Thyroid gland (tissue), 4 donors: ENCODE measurements around the gene CIDEA. TPM values are rescaled to one million over a fixed set of nuclear protein-coding genes. Genes with fewer than 3 reads are reported as not detected.
A peak's percentile ranks its signal among the peaks of the same experiment; 100 is the strongest.

Experiments
- DNase-seq, 2 donors: peaks; one replicate each; pipeline ENCODE4 v3.0.0-alpha.2; 2019
- H3K27ac ChIP-seq, 3 donors: fragments of 200-600 bp; sonication (generic); 1 replicate in 2 of 3; 2 replicates in 1 of 3; pipeline ENCODE4 v1.5.1; 2016 to 2019; ENCODE audit warnings: mild to moderate bottlenecking in 1 of 3, moderate library complexity in 1 of 3
- H3K27me3 ChIP-seq: fragments of 200-600 bp; sonication (generic); one replicate; pipeline ENCODE4 v1.5.1; 2019
- H3K36me3 ChIP-seq, 2 donors: fragments of 200-600 bp; sonication (generic); one replicate each; pipeline ENCODE4 v1.5.1; 2016 to 2019
- H3K4me1 ChIP-seq, 2 donors: fragments of 200-600 bp; sonication (generic); one replicate each; pipeline ENCODE4 v1.5.1; 2017 to 2019
- H3K4me3 ChIP-seq, 3 donors: fragments of 200-600 bp; sonication (generic); replicated peaks in 1 of 3; 1 replicate in 2 of 3; 2 replicates in 1 of 3; pipeline ENCODE4 v1.5.1; 2016; ENCODE audit warnings: mild to moderate bottlenecking in 1 of 3
- H3K9me3 ChIP-seq: fragments of 200-600 bp; sonication (generic); one replicate; pipeline ENCODE4 v1.5.1; 2017
- POLR2A ChIP-seq, 2 donors: fragments of 450-650 bp; IDR thresholded peaks; one replicate each; pipeline ENCODE4 v1.6.1; 2017; ENCODE audit warnings: antibody characterized with exemption in 2 of 2, mild to moderate bottlenecking in 2 of 2, moderate library complexity in 1 of 2
- WGBS, 2 donors: methylation state at CpG; one replicate each; pipeline ENCODE4 v1.1.5; 2017; 5-methylcytosine and 5-hydroxymethylcytosine counted together
- intact Hi-C: fragments of 100-400 bp; cut with DNase I; formaldehyde crosslinking; loops from one replicate; pipeline ENCODE4 v1.15.1; 2023
- total RNA-seq, 4 donors: library from RNA; depleted of rRNA; stranded (reverse); fragments of >200 nt; gene quantifications; one replicate each; pipeline ENCODE4 v1.2.3, GENCODE V29; 2016
- TF ChIP-seq, protein P1 (sequence below), 6 experiments: fragments of 200-600 bp in 3 of 6; fragments of 450-650 bp in 3 of 6; sonication (generic) in 3 of 6; IDR thresholded peaks; one replicate each; pipeline ENCODE4 v1.5.1; 2016 to 2019; ENCODE audit warnings: antibody characterized with exemption in 6 of 6, mild to moderate bottlenecking in 2 of 6, inconsistent platforms in 1 of 6, moderate library complexity in 1 of 6

Gene CIDEA
- total RNA-seq, 4 donors from 2014 or later = 0.67 TPM; not detected in 3

DNA sequence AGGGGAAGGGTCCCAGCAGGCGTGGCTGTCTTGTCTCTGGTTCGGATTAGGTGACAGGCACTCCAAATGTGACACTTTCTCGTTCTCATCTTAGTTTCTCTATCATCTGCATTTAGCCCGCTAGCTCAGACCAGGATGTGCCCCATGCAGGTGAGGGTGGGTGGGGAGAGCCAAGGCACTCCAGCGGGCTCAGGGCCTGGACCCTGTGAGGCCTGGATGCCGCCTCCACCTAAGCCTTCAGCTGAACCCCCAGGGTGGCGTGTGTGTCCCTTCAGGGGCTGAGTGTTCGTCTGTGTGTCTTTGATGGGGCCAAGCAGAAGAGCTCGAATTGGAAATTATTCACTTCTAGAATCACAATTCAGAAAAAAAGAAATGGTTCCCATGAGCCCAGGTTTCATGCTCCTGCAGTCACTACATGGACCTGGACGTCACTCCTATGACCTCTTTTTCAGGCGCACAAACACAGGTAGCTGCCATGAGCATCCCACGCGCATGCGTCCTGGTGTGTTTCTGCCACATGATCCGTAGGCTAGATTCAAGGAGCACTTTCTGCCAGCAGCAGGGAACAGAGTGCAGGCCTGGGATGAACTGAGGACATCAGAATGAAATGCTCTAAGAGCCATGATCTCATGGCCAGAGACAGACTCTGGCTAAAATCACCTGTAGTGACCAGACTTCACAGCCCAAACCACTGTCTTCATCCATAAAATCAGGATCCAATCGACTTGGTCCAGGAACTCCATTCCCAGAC, 25.8 kb downstream of the CIDEA start:
- Histone ChIP-seq H3K27me3 (no peaks in the 10 kb centered on the region), H3K4me1 (peaks cover 14 to 20% of the 10 kb centered on the region in 2 donors), H3K36me3 (no peaks in the 10 kb centered on the region), H3K9me3 (no peaks in the 10 kb centered on the region), H3K4me3 (no peak overlapping the region), H3K27ac (peak overlapping the region; percentile 90 to 99 (median 92))
- intact Hi-C loops = no loop called here
- WGBS, 2 donors = 93 to 95% methylated on average over 16 of the region's 16 CpGs
- TF ChIP-seq POLR2A (IDR thresholded peaks at IDR 0.05) = no peak
- TF ChIP-seq, protein P1, sequence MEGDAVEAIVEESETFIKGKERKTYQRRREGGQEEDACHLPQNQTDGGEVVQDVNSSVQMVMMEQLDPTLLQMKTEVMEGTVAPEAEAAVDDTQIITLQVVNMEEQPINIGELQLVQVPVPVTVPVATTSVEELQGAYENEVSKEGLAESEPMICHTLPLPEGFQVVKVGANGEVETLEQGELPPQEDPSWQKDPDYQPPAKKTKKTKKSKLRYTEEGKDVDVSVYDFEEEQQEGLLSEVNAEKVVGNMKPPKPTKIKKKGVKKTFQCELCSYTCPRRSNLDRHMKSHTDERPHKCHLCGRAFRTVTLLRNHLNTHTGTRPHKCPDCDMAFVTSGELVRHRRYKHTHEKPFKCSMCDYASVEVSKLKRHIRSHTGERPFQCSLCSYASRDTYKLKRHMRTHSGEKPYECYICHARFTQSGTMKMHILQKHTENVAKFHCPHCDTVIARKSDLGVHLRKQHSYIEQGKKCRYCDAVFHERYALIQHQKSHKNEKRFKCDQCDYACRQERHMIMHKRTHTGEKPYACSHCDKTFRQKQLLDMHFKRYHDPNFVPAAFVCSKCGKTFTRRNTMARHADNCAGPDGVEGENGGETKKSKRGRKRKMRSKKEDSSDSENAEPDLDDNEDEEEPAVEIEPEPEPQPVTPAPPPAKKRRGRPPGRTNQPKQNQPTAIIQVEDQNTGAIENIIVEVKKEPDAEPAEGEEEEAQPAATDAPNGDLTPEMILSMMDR (IDR thresholded peaks at IDR 0.05) = no peak
- no peak for DNase-seq

DNA sequence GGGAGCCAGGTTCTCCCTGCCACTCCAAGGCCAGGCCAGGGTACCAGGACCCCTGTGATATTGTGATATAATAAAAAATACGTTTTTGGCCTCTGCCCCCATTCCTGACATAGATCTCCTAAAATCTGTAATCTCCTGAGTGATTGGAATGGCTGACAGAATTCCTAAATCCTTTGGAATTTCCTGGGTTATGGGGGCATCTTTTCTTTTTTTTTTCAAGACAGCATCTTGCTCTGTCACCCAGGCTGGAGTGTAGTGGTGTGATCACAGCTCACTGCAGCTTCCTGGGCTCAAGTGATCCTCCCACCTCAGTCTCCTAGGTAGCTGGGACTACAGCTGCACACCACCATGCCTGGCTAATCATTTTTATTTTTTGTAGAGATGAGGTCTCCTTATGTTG, 27.7 kb downstream of the CIDEA start:
- DNase-seq = no peak
- Histone ChIP-seq H3K27me3 (no peaks in the 10 kb centered on the region), H3K36me3 (no peaks in the 10 kb centered on the region), H3K4me1 (peaks cover 14 to 20% of the 10 kb centered on the region in 2 donors), H3K9me3 (no peaks in the 10 kb centered on the region), H3K27ac (no peak overlapping the region), H3K4me3 (no peak overlapping the region)
- no peak for TF ChIP-seq POLR2A (IDR thresholded peaks at IDR 0.05)
- TF ChIP-seq, protein P1 (IDR thresholded peaks at IDR 0.05) = no peak
- 74 to 79% methylated on average over 1 of the region's 1 CpG for WGBS, 2 donors
- intact Hi-C loops = no loop called here

DNA sequence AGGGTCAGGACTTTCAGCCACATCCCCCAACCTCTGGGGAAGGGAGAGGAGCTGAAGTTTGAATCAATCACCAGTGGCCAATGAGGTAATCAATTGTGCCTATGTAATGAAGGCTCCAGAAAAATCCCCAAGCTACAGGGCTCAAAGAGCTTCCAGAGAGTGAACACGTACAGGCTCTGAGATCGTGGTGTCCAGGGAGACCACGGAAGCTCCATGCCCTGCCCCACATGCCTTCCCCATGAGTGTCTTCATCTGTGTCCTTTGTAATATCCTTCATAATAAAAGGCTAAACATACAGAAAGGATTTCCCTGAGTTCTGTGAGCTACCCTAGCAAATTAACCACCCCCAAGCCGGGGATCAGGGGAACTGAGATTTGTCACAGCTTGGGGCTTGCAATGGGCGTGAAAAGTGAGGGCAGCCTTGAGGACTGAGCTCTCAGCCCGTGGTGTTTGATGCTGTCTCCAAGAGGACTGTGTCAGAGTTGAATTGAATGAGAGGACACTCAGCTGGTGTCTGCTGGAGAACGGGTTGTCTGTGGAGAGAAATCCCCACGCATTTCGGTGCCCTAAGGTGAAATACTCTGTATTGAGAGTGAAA, 28.4 kb downstream of the CIDEA start:
- H3K36me3 ChIP-seq = no peaks in the 10 kb centered on the region
- no peak for DNase-seq
- H3K4me3 ChIP-seq = no peak overlapping the region
- H3K27ac ChIP-seq = no peak overlapping the region
- WGBS, 2 donors = 82 to 90% methylated on average over 9 of the region's 9 CpGs
- H3K27me3 ChIP-seq = no peaks in the 10 kb centered on the region
- intact Hi-C loops = no loop called here
- TF ChIP-seq, protein P1 (IDR thresholded peaks at IDR 0.05) = no peak
- TF ChIP-seq POLR2A (IDR thresholded peaks at IDR 0.05) = no peak
- H3K9me3 ChIP-seq = no peaks in the 10 kb centered on the region
- peaks cover 14 to 20% of the 10 kb centered on the region in 2 donors for H3K4me1 ChIP-seq

DNA sequence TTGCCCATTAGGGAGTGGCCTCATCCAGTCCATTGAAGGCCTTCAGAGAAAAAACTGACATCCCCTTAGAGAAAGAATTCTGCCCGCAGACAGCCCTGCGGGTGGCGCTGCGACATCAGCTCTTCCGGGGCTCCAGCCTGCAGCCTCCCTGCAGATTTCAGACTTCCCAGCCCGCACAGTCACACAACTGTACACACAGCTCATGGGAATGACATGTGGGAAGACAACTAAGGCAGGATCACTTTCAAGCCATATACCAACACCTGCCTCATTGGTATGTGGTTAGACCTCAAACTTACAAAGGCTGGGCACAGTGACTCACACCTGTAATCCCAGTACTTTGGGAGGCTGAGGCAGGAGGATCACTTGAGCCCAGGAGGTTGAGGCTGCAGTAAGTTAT, 29.1 kb downstream of the CIDEA start:
- Histone ChIP-seq H3K4me1 (peaks cover 16 to 17% of the 10 kb centered on the region in 2 donors), H3K9me3 (no peaks in the 10 kb centered on the region), H3K27ac (no peak overlapping the region), H3K4me3 (no peak overlapping the region), H3K27me3 (no peaks in the 10 kb centered on the region), H3K36me3 (no peaks in the 10 kb centered on the region)
- TF ChIP-seq, protein P1 (IDR thresholded peaks at IDR 0.05) = no peak
- TF ChIP-seq POLR2A (IDR thresholded peaks at IDR 0.05) = no peak
- intact Hi-C loops = no loop called here
- WGBS, 2 donors = 63 to 72% methylated on average over 6 of the region's 6 CpGs
- DNase-seq = no peak

DNA sequence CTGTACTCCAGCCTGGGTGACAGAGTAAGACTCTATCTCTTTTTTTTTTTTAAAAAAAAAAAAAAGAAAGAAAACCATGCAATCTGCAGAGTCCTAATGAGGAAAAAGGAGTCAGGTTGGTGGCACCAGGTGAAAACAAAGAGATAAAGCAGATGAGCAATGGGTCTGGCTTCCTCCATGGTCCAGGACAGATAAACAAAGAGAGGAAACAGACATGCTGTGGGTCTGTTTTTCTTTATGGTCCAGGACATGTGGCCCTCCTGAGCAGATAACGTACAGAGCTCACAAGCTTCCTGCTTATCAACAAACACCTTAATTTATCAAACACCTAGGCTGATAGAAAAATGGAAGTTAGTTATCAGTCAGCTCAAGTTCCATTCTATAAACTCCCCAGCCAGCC, 29.5 kb downstream of the CIDEA start:
- H3K4me3 ChIP-seq = no peak overlapping the region
- no peaks in the 10 kb centered on the region for H3K9me3 ChIP-seq
- no peak overlapping the region for H3K27ac ChIP-seq
- intact Hi-C loops = no loop called here
- TF ChIP-seq POLR2A (IDR thresholded peaks at IDR 0.05) = no peak
- TF ChIP-seq, protein P1 (IDR thresholded peaks at IDR 0.05) = no peak
- WGBS, 2 donors = 86 to 88% methylated on average over 1 of the region's 1 CpG
- no peaks in the 10 kb centered on the region for H3K27me3 ChIP-seq
- H3K36me3 ChIP-seq = no peaks in the 10 kb centered on the region
- peaks cover 16 to 17% of the 10 kb centered on the region in 2 donors for H3K4me1 ChIP-seq
- no peak for DNase-seq
